Measurements from ENCODE around the gene DTL. TPM values are rescaled to one million over a fixed set of nuclear protein-coding genes. Genes with fewer than 3 reads are reported as not detected.
"Not testable (repeated sequence)": the region's sequence is repeated elsewhere in the genome, so short reads cannot be mapped to it uniquely, and the experiment has no call there.

Gene DTL
- total RNA-seq, 1 donor from 2014 or later = 6.3 TPM

DNA sequence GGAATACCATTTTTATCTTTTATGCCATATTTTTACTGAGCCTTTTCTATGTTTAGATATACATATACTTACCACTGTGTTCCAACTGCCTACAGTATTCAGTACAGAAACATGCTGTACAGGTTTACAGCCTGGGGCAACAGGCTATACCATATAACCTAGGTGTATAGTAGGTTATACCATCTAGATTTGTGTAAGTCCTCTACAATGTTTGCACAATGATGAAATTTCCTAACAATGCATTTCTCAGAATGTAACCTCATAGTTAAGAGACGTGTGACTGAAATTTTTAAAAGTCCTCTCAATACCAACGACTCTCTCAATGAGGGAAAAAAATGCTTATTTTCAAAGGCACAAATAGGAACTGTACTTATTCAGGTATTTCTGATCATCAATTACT, 21.9 kb upstream of the DTL start:
- no peaks in the 10 kb centered on the region for H3K27me3 ChIP-seq (ENCODE audit: insufficient read depth, low read length)
- DNase-seq (ENCODE audit: low read depth) (no peak), FAIRE-seq (no peak)
- Mint-ChIP-seq H3K9me3 (ENCODE audit: unreplicated experiment) (no peaks in the 10 kb centered on the region), H3K36me3 (ENCODE audit: low read depth, unreplicated experiment) (no peaks in the 10 kb centered on the region), H3K27ac (ENCODE audit: unreplicated experiment) (no peak overlapping the region), H3K4me3 (ENCODE audit: unreplicated experiment) (no peak overlapping the region), H3K27me3 (ENCODE audit: low read depth, unreplicated experiment) (no peaks in the 10 kb centered on the region), H3K4me1 (ENCODE audit: low read depth, unreplicated experiment) (no peaks in the 10 kb centered on the region)
- H3K9ac ChIP-seq (ENCODE audit: low read length) = no peak overlapping the region
- TF ChIP-seq, protein P1, sequence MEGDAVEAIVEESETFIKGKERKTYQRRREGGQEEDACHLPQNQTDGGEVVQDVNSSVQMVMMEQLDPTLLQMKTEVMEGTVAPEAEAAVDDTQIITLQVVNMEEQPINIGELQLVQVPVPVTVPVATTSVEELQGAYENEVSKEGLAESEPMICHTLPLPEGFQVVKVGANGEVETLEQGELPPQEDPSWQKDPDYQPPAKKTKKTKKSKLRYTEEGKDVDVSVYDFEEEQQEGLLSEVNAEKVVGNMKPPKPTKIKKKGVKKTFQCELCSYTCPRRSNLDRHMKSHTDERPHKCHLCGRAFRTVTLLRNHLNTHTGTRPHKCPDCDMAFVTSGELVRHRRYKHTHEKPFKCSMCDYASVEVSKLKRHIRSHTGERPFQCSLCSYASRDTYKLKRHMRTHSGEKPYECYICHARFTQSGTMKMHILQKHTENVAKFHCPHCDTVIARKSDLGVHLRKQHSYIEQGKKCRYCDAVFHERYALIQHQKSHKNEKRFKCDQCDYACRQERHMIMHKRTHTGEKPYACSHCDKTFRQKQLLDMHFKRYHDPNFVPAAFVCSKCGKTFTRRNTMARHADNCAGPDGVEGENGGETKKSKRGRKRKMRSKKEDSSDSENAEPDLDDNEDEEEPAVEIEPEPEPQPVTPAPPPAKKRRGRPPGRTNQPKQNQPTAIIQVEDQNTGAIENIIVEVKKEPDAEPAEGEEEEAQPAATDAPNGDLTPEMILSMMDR (IDR thresholded peaks at IDR 0.05; ENCODE audit: insufficient read depth, low read depth, low read length) = no peak
- TF ChIP-seq EZH2 (IDR thresholded peaks at IDR 0.05; ENCODE audit: insufficient read depth, low read length) = no peak
- H3K4me3 ChIP-seq (ENCODE audit: insufficient read depth, low read depth, low read length) = no peak overlapping the region
- no peaks in the 10 kb centered on the region for H3K4me1 ChIP-seq (ENCODE audit: insufficient read depth, low read length)
- H3K9me3 ChIP-seq (ENCODE audit: insufficient read depth, low read depth, low read length) = no peaks in the 10 kb centered on the region
- H2AFZ ChIP-seq (ENCODE audit: low read depth, low read length) = no peak overlapping the region
- H3K27ac ChIP-seq (ENCODE audit: low read depth, low read length) = no peak overlapping the region
- H3K79me2 ChIP-seq (ENCODE audit: insufficient read depth, low read length) = no peaks in the 10 kb centered on the region
- H3K36me3 ChIP-seq (ENCODE audit: insufficient read depth, low read length) = peaks cover 8% of the 10 kb centered on the region
- no peaks in the 10 kb centered on the region for H4K20me1 ChIP-seq (ENCODE audit: insufficient read depth, low read length)
- no peak overlapping the region for H3K4me2 ChIP-seq (ENCODE audit: low read length)

DNA sequence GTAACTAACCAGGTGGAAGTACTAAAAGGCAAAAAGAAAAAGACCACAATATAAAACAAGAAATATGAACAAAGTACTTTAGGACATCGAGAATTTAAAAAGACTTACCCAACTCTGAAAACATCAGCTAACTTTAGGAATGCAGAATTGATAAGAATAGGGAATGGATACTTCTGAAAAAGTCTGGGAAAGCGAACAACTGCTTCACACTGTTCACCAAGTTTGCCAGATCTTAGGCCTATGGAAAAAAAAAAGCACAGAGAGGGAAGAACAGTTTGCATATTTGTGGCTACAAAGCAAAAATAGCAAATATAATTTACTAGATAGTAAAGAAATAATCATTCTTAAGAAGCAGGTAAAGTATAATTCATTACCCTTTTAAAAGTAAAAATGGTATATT, 14.6 kb upstream of the DTL start:
- Histone ChIP-seq H2AFZ (ENCODE audit: low read depth, low read length) (no peak overlapping the region), H4K20me1 (ENCODE audit: insufficient read depth, low read length) (peaks cover 9% of the 10 kb centered on the region), H3K4me2 (ENCODE audit: low read length) (no peak overlapping the region), H3K4me1 (ENCODE audit: insufficient read depth, low read length) (no peaks in the 10 kb centered on the region), H3K27ac (ENCODE audit: low read depth, low read length) (no peak overlapping the region), H3K9ac (ENCODE audit: low read length) (no peak overlapping the region), H3K79me2 (ENCODE audit: insufficient read depth, low read length) (peaks cover 37% of the 10 kb centered on the region), H3K27me3 (ENCODE audit: insufficient read depth, low read length) (no peaks in the 10 kb centered on the region), H3K9me3 (ENCODE audit: insufficient read depth, low read depth, low read length) (peaks cover 2% of the 10 kb centered on the region), H3K4me3 (ENCODE audit: insufficient read depth, low read depth, low read length) (no peak overlapping the region), H3K36me3 (ENCODE audit: insufficient read depth, low read length) (peaks cover 2% of the 10 kb centered on the region)
- no peak for TF ChIP-seq EZH2 (IDR thresholded peaks at IDR 0.05; ENCODE audit: insufficient read depth, low read length)
- TF ChIP-seq, protein P1 (IDR thresholded peaks at IDR 0.05; ENCODE audit: insufficient read depth, low read depth, low read length) = no peak
- H3K4me3 Mint-ChIP-seq (ENCODE audit: unreplicated experiment) = no peak overlapping the region
- peaks cover 2% of the 10 kb centered on the region for H3K9me3 Mint-ChIP-seq (ENCODE audit: unreplicated experiment)
- no peak overlapping the region for H3K27ac Mint-ChIP-seq (ENCODE audit: unreplicated experiment)
- no peaks in the 10 kb centered on the region for H3K36me3 Mint-ChIP-seq (ENCODE audit: low read depth, unreplicated experiment)
- H3K27me3 Mint-ChIP-seq (ENCODE audit: low read depth, unreplicated experiment) = no peaks in the 10 kb centered on the region
- FAIRE-seq (no peak), DNase-seq (ENCODE audit: low read depth) (no peak)
- peaks cover 3% of the 10 kb centered on the region for H3K4me1 Mint-ChIP-seq (ENCODE audit: low read depth, unreplicated experiment)

DNA sequence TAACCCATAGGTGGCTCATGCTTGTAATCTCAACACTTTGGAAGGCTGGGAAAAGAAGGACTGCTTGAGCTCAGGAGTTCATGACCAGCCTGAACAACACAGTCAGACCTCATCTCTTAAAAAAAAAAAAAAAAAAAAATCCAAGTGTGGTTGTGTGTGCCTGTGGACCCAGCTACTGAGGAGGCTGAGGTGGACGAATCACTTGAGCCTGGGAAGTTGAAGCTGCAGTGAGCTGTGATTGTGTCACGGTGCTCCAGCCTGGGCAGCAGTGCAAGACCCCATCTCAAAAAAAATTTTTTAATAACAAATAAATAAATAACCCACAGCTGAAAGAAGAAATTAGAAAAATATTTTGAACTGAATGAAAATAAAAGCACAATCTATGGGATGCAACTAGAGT, 14.0 kb upstream of the DTL start:
- Histone ChIP-seq H4K20me1 (ENCODE audit: insufficient read depth, low read length) (peaks cover 12% of the 10 kb centered on the region), H3K36me3 (ENCODE audit: insufficient read depth, low read length) (peaks cover 2% of the 10 kb centered on the region), H3K4me2 (ENCODE audit: low read length) (no peak overlapping the region), H3K4me1 (ENCODE audit: insufficient read depth, low read length) (no peaks in the 10 kb centered on the region), H3K9ac (ENCODE audit: low read length) (no peak overlapping the region), H3K27me3 (ENCODE audit: insufficient read depth, low read length) (no peaks in the 10 kb centered on the region), H3K27ac (ENCODE audit: low read depth, low read length) (no peak overlapping the region), H3K4me3 (ENCODE audit: insufficient read depth, low read depth, low read length) (no peak overlapping the region), H2AFZ (ENCODE audit: low read depth, low read length) (no peak overlapping the region), H3K9me3 (ENCODE audit: insufficient read depth, low read depth, low read length) (peaks cover 2% of the 10 kb centered on the region), H3K79me2 (ENCODE audit: insufficient read depth, low read length) (peaks cover 43% of the 10 kb centered on the region)
- no peak for TF ChIP-seq EZH2 (IDR thresholded peaks at IDR 0.05; ENCODE audit: insufficient read depth, low read length)
- TF ChIP-seq, protein P1 (IDR thresholded peaks at IDR 0.05; ENCODE audit: insufficient read depth, low read depth, low read length) = no peak
- DNase-seq (ENCODE audit: low read depth) (no peak), FAIRE-seq (no peak)
- Mint-ChIP-seq H3K27ac (ENCODE audit: unreplicated experiment) (no peak overlapping the region), H3K9me3 (ENCODE audit: unreplicated experiment) (peaks cover 2% of the 10 kb centered on the region), H3K36me3 (ENCODE audit: low read depth, unreplicated experiment) (no peaks in the 10 kb centered on the region), H3K27me3 (ENCODE audit: low read depth, unreplicated experiment) (no peaks in the 10 kb centered on the region), H3K4me1 (ENCODE audit: low read depth, unreplicated experiment) (peaks cover 3% of the 10 kb centered on the region), H3K4me3 (ENCODE audit: unreplicated experiment) (no peak overlapping the region)

DNA sequence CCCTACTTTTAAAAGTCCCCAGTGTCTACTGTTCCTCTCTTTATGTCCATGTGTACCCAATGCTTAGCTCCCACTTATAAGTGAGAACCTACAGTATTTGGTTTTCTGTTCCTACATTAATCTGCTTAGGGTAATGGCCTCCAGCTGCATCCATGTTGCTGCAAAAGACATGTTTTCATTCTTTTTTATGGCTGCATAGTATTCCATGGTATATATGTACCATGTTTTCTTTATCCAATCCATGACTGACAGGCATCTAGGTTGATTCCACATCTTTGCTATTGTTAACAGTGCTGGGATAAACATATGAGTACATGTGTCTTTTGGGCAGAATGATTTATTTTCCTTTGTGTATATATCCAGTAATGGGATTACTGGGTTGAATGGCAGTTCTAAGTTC, 12.6 kb upstream of the DTL start:
- not testable (repeated sequence) for H3K27me3 ChIP-seq (ENCODE audit: insufficient read depth, low read length); H3K9me3 ChIP-seq (ENCODE audit: insufficient read depth, low read depth, low read length); H3K4me2 ChIP-seq (ENCODE audit: low read length); H3K4me3 Mint-ChIP-seq (ENCODE audit: unreplicated experiment); H3K27me3 Mint-ChIP-seq (ENCODE audit: low read depth, unreplicated experiment); H3K27ac Mint-ChIP-seq (ENCODE audit: unreplicated experiment); FAIRE-seq; H3K9me3 Mint-ChIP-seq (ENCODE audit: unreplicated experiment); H3K36me3 Mint-ChIP-seq (ENCODE audit: low read depth, unreplicated experiment); H3K4me1 Mint-ChIP-seq (ENCODE audit: low read depth, unreplicated experiment); H3K27ac ChIP-seq (ENCODE audit: low read depth, low read length); H2AFZ ChIP-seq (ENCODE audit: low read depth, low read length); H3K4me1 ChIP-seq (ENCODE audit: insufficient read depth, low read length); H3K36me3 ChIP-seq (ENCODE audit: insufficient read depth, low read length); H3K4me3 ChIP-seq (ENCODE audit: insufficient read depth, low read depth, low read length); H3K9ac ChIP-seq (ENCODE audit: low read length); DNase-seq (ENCODE audit: low read depth)
- Histone ChIP-seq H4K20me1 (ENCODE audit: insufficient read depth, low read length) (peaks cover 21% of the 10 kb centered on the region), H3K79me2 (ENCODE audit: insufficient read depth, low read length) (peaks cover 57% of the 10 kb centered on the region)

Data from astrocyte (in vitro differentiated cells and primary cell).